OCI-M2 (cell line): Measurements from ENCODE around the gene NR1H2.
A peak's percentile ranks its signal among the peaks of the same experiment; 100 is the strongest.

ENCODE experiments used
- DNase-seq: peaks from one replicate; lab custom pipeline; 2025; ENCODE audit not compliant: unreplicated experiment; lab: John Stamatoyannopoulos, UW

The NR1H2 gene

GRCh38 chr19:50420808-50421207, 44.6 kb downstream of the NR1H2 start:
- no peak for DNase-seq

- no peak for DNase-seq
Measured at GRCh38 chr19:50422397-50423278, 46.4 kb downstream of the NR1H2 start.

GRCh38 chr19:50423279-50424113, 47.2 kb downstream of the NR1H2 start:
- DNase-seq, result no peak

GRCh38 chr19:50425581-50425980, 49.3 kb downstream of the NR1H2 start:
- no peak for DNase-seq

GRCh38 chr19:50427318-50427925, 51.2 kb downstream of the NR1H2 start:
- DNase-seq, result no peak

- DNase-seq, result no peak
Measured at GRCh38 chr19:50427997-50428425, 51.8 kb downstream of the NR1H2 start.

GRCh38 chr19:50428772-50429463, 52.7 kb downstream of the NR1H2 start:
- DNase-seq, result no peak

GRCh38 chr19:50430888-50431342, 54.7 kb downstream of the NR1H2 start:
- DNase-seq, result no peak

GRCh38 chr19:50431343-50432220, 55.3 kb downstream of the NR1H2 start:
- peak; percentile 96 for DNase-seq

GRCh38 chr19:50432221-50433028, 56.2 kb downstream of the NR1H2 start, which contains the start of gene MYBPC2:
TSS of gene MYBPC2 (plus strand) at chr19:50432892. CDS start at chr19:50432954, 62 bp downstream.
- DNase-seq, result no peak
